H9 (cell line): ENCODE measurements around the gene POMT2. TPM values are rescaled to one million over a fixed set of nuclear protein-coding genes. Genes with fewer than 3 reads are reported as not detected.

ENCODE experiments used
- DNase-seq: peaks from one replicate; pipeline ENCODE4 v3.0.0-alpha.2; 2017
- H2AFZ ChIP-seq: one replicate; pipeline ENCODE4 v1.6.1; 2013; ENCODE audit warnings: mild to moderate bottlenecking, low read length, control low read depth, moderate library complexity
- H2AK5ac ChIP-seq: 2 replicates; pipeline ENCODE4 v1.6.1; 2013; ENCODE audit warnings: low read length, control low read depth, mixed read lengths; ENCODE audit not compliant: insufficient read length
- H2BK120ac ChIP-seq: one replicate; pipeline ENCODE4 v1.6.1; 2013; ENCODE audit warnings: low read depth, mild to moderate bottlenecking, low read length, control low read depth, inconsistent platforms; ENCODE audit not compliant: poor library complexity, severe bottlenecking
- H2BK12ac ChIP-seq: 2 replicates; pipeline ENCODE4 v1.6.1; 2013; ENCODE audit warnings: low read length, control low read depth, mixed read lengths, low read depth; ENCODE audit not compliant: insufficient read length
- H2BK15ac ChIP-seq: 2 replicates; pipeline ENCODE4 v1.6.1; 2013; ENCODE audit warnings: low read depth, low read length, control low read depth
- H2BK20ac ChIP-seq: one replicate; pipeline ENCODE4 v1.6.1; 2013; ENCODE audit warnings: low read depth, mild to moderate bottlenecking, low read length, control low read depth, inconsistent platforms; ENCODE audit not compliant: poor library complexity, severe bottlenecking
- H2BK5ac ChIP-seq: 2 replicates; pipeline ENCODE4 v1.6.1; 2013; ENCODE audit warnings: low read length, control low read depth, mixed read lengths; ENCODE audit not compliant: insufficient read length
- H3K14ac ChIP-seq: 2 replicates; pipeline ENCODE4 v1.6.1; 2013; ENCODE audit warnings: low read length, control low read depth; ENCODE audit not compliant: insufficient read depth
- H3K18ac ChIP-seq: 2 replicates; pipeline ENCODE4 v1.6.1; 2013; ENCODE audit warnings: low read depth, mild to moderate bottlenecking, mixed read lengths, low read length, control low read depth; ENCODE audit not compliant: insufficient read length
- H3K23ac ChIP-seq: 2 replicates; pipeline ENCODE4 v1.6.1; 2013; ENCODE audit warnings: low read length, control low read depth, mixed read lengths, low read depth; ENCODE audit not compliant: insufficient read length
- H3K23me2 ChIP-seq: 2 replicates; pipeline ENCODE4 v1.6.1; 2013; ENCODE audit warnings: low read depth, mild to moderate bottlenecking, mixed read lengths, low read length, control low read depth; ENCODE audit not compliant: insufficient read length, poor library complexity, severe bottlenecking
- H3K27ac ChIP-seq: 2 replicates; pipeline ENCODE4 v1.5.1; 2013; ENCODE audit warnings: low read length, control low read depth, mixed read lengths, low read depth; ENCODE audit not compliant: insufficient read length
- H3K27me3 ChIP-seq: 2 replicates; pipeline ENCODE4 v1.6.1; 2013; ENCODE audit warnings: low read length, control low read depth, inconsistent platforms; ENCODE audit not compliant: insufficient read depth
- H3K4ac ChIP-seq: 2 replicates; pipeline ENCODE4 v1.6.1; 2013; ENCODE audit warnings: low read depth, mild to moderate bottlenecking, control low read depth, inconsistent platforms, low read length, moderate library complexity
- H3K4me1 ChIP-seq: 2 replicates; pipeline ENCODE4 v1.6.1; 2013; ENCODE audit warnings: low read length, control low read depth, inconsistent platforms; ENCODE audit not compliant: insufficient read depth
- H3K4me2 ChIP-seq: 2 replicates; pipeline ENCODE4 v1.6.1; 2013; ENCODE audit warnings: low read length, control low read depth, mixed read lengths; ENCODE audit not compliant: insufficient read length, insufficient read depth
- H3K56ac ChIP-seq: 2 replicates; pipeline ENCODE4 v1.6.1; 2013; ENCODE audit warnings: low read depth, mild to moderate bottlenecking, mixed read lengths, low read length, control low read depth; ENCODE audit not compliant: insufficient read length
- H3K79me1 ChIP-seq: 2 replicates; pipeline ENCODE4 v1.6.1; 2013; ENCODE audit warnings: low read depth, mild to moderate bottlenecking, moderate library complexity, low read length, control low read depth, inconsistent platforms; ENCODE audit not compliant: insufficient read depth, poor library complexity, severe bottlenecking
- H3K79me2 ChIP-seq: 2 replicates; pipeline ENCODE4 v1.6.1; 2013; ENCODE audit warnings: low read length, control low read depth, inconsistent platforms; ENCODE audit not compliant: insufficient read depth
- H3K9ac ChIP-seq: 2 replicates; pipeline ENCODE4 v1.6.1; 2013; ENCODE audit warnings: low read length, control low read depth, mixed read lengths; ENCODE audit not compliant: insufficient read length; ENCODE audit errors: extremely low read depth
- H3K9me3 ChIP-seq: one replicate; pipeline ENCODE4 v1.6.1; 2013; ENCODE audit warnings: low read depth, low read length, inconsistent platforms; ENCODE audit not compliant: control insufficient read depth
- H3T11ph ChIP-seq: one replicate; pipeline ENCODE4 v1.6.1; 2013; ENCODE audit warnings: mild to moderate bottlenecking, low read length, control low read depth, inconsistent platforms
- H4K20me1 ChIP-seq: one replicate; pipeline ENCODE4 v1.6.1; 2013; ENCODE audit not compliant: control insufficient read depth, insufficient read length, insufficient read depth
- H4K5ac ChIP-seq: 2 replicates; pipeline ENCODE4 v1.6.1; 2013; ENCODE audit warnings: low read depth, mild to moderate bottlenecking, mixed read lengths, low read length, control low read depth; ENCODE audit not compliant: insufficient read length
- H4K8ac ChIP-seq: replicated peaks from 2 replicates; pipeline ENCODE4 v1.6.1; 2013; ENCODE audit warnings: low read length, control low read depth, mixed read lengths, low read depth; ENCODE audit not compliant: insufficient read length
- H4K91ac ChIP-seq: 2 replicates; pipeline ENCODE4 v1.6.1; 2013; ENCODE audit warnings: low read depth, mild to moderate bottlenecking, moderate library complexity, mixed read lengths, low read length, control low read depth; ENCODE audit not compliant: insufficient read length
- H3K27ac Mint-ChIP-seq, 3 experiments: 2 replicates in 2 of 3; 3 replicates in 1 of 3; pipeline ENCODE4 v1.8.0; 2020 to 2021; ENCODE audit warnings: mixed read lengths in 3 of 3, mild to moderate bottlenecking in 1 of 3, moderate library complexity in 1 of 3
- H3K27me3 Mint-ChIP-seq: 2 replicates; pipeline ENCODE4 v1.8.0; 2021; ENCODE audit warnings: low read depth, mild to moderate bottlenecking, moderate library complexity, mixed read lengths
- H3K36me3 Mint-ChIP-seq, 3 experiments: 2 replicates in 2 of 3; 3 replicates in 1 of 3; pipeline ENCODE4 v1.8.0; 2020 to 2021; ENCODE audit warnings: low read depth in 3 of 3, mixed read lengths in 3 of 3; ENCODE audit not compliant: insufficient read depth in 1 of 3
- H3K4me1 Mint-ChIP-seq, 2 experiments: 2 replicates each; pipeline ENCODE4 v1.8.0; 2020; ENCODE audit warnings: mixed read lengths in 2 of 2
- H3K4me3 Mint-ChIP-seq, 2 experiments: 2 replicates in 1 of 2; 3 replicates in 1 of 2; pipeline ENCODE4 v1.8.0; 2020 to 2021; ENCODE audit warnings: mild to moderate bottlenecking in 2 of 2, mixed read lengths in 2 of 2, moderate library complexity in 1 of 2
- H3K9me3 Mint-ChIP-seq, 2 experiments: 2 replicates in 1 of 2; 3 replicates in 1 of 2; pipeline ENCODE4 v1.8.0; 2020; ENCODE audit warnings: mild to moderate bottlenecking in 2 of 2, mixed read lengths in 2 of 2, moderate library complexity in 1 of 2
- CTCF ChIP-seq: fragments of 200-600 bp; sonication (generic); conservative IDR thresholded peaks from 3 replicates; pipeline ENCODE4 v1.8.0; 2021; ENCODE audit warnings: antibody characterized with exemption, mild to moderate bottlenecking
- WGBS: extraction: QIAGEN DNeasy Blood & Tissue Kit; methylation state at CpG from one replicate; pipeline ENCODE4 v1.1.7; 2013; ENCODE audit warnings: missing lambda C conversion rate, low lambda C conversion rate, mixed read lengths; ENCODE audit not compliant: insufficient read length; ENCODE audit errors: extremely low coverage; 5-methylcytosine and 5-hydroxymethylcytosine counted together
- total RNA-seq: library from RNA; stranded (reverse); gene quantifications from 2 replicates; pipeline ENCODE4 v1.2.1, GENCODE V29; 2021

Gene POMT2
- total RNA-seq, 1 experiment from 2014 or later: 25.2 TPM

- Histone ChIP-seq H3K4ac (no peak overlapping the region), H3K9ac (no peak overlapping the region), H3K4me2 (no peak overlapping the region), H2BK12ac (no peak overlapping the region), H2AK5ac (no peak overlapping the region), H4K8ac (no peak overlapping the region), H2AFZ (no peak overlapping the region), H4K5ac (no peak overlapping the region), H3T11ph (no peak overlapping the region), H3K27me3 (peaks cover 20% of the 10 kb centered on the region), H3K56ac (no peak overlapping the region), H3K23me2 (peaks cover 16% of the 10 kb centered on the region), H4K20me1 (no peaks in the 10 kb centered on the region), H3K14ac (no peak overlapping the region), H3K4me1 (no peaks in the 10 kb centered on the region), H4K91ac (no peak overlapping the region), H3K27ac (no peak overlapping the region), H3K9me3 (no peaks in the 10 kb centered on the region), H3K18ac (no peak overlapping the region), H3K23ac (no peak overlapping the region), H2BK20ac (no peak overlapping the region), H3K79me2 (no peaks in the 10 kb centered on the region), H2BK5ac (no peak overlapping the region), H2BK15ac (no peak overlapping the region), H3K79me1 (no peaks in the 10 kb centered on the region), H2BK120ac (no peak overlapping the region)
- H3K4me1 Mint-ChIP-seq: peaks cover 6 to 27% of the 10 kb centered on the region in 2 experiments
- H3K27ac Mint-ChIP-seq: no peak overlapping the region
- H3K4me3 Mint-ChIP-seq: no peak overlapping the region
- H3K36me3 Mint-ChIP-seq: peaks cover 0 to 3% (median 0%) of the 10 kb centered on the region in 3 experiments; a peak in 4 of 7 replicates
- DNase-seq: no peak
- TF ChIP-seq CTCF: no peak
- peaks cover 2 to 10% of the 10 kb centered on the region in 2 experiments; a peak in 4 of 5 replicates for H3K9me3 Mint-ChIP-seq
- WGBS: no CpG with 5 or more reads among the region's 4 CpGs
- peaks cover 61% of the 10 kb centered on the region for H3K27me3 Mint-ChIP-seq
These were observed 48.4 kb downstream of the POMT2 start for GRCh38 chr14:77272261-77272660.
